ENCODE data around the gene GRM1.

- TF ChIP-seq CTCF (IDR thresholded peaks at IDR 0.05) (no peak), EZH2 (IDR thresholded peaks at IDR 0.05; ENCODE audit: borderline replicate concordance, insufficient read depth, low read depth, low read length, poor library complexity, severe bottlenecking) (no peak)
Measured at GRCh38 chr6:146127447-146128215, 98.8 kb downstream of the GRM1 start.

Measured in B cell (primary cell).